Esophagus mucosa (tissue), 1 donor: ENCODE results near the gene GRIN3A. TPM values are rescaled to one million over a fixed set of nuclear protein-coding genes. Genes with fewer than 3 reads are reported as not detected.
"Not testable (repeated sequence)": the region's sequence is repeated elsewhere in the genome, so short reads cannot be mapped to it uniquely, and the experiment has no call there.

Source experiments
- ATAC-seq: fragments of 200-7000 bp; cut with Tn5 transposase; one replicate; pipeline ENCODE4 v1.9.1; 2020
- total RNA-seq: library from RNA; stranded (reverse); gene quantifications from one replicate; pipeline ENCODE4 v1.2.4, GENCODE V29; 2023
- donor health status: DM: yes; HTN: yes; CAD: no.

Gene GRIN3A
- total RNA-seq: not detected

DNA sequence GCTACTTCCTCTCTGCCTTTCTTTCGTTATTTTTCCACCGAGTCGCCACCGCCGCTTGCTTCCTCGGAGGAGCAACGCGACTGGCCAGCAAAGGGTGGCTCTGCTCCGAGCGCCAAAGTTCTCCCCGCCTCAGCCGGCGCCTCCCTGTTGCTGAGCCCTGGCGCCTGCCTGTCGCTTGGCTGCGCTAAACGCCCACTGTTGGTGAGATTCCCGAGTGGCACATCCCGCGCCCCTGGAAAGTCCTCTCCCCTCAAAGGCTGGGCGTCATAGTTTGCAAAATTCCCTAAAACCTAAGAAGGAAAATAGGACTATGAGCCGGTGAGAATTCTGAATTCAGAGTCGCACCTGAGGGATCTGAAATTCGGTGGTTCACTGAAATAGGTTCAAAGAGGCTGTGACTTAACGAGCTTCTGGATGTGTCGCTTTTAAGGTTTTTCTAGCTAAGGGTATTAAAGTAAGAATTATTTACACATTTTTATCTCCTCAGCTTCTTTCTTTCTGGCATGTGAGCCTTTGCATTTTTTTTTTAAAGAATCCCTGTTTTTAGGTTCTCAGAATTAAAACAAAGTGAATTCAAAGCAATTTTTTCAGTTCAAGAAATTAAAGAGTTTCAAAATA, at the start of gene GRIN3A:
TSS of gene GRIN3A (minus strand) at position 82 of the 618 bp plus-strand sequence. CDS start 668 bp downstream, outside the sequence.
- no peak for ATAC-seq

GRCh38 chr9:101787891-101788290, 49.4 kb upstream of the GRIN3A start:
- ATAC-seq: no peak

- ATAC-seq: no peak
Observed at GRCh38 chr9:101778332-101778731, 39.9 kb upstream of the GRIN3A start.

DNA sequence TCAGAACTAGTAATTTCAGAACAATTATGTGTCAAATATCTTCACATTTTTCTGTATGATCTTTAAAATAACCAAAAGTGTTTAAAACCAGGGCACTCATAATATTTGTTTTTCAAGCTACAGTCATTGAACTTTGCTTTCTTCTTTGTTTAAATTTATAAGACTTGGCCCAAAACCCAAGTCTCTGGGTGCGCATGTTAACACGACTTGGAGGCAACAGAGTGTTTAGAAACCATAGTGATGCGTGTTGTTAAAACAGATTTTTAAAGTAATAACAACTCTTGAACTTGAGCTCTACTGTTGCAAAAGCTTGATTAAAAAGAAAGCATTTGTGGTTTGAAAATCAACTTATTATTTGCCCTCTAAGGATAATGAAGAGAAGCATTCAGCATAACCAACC, 26.0 kb upstream of the GRIN3A start:
- no peak for ATAC-seq

DNA sequence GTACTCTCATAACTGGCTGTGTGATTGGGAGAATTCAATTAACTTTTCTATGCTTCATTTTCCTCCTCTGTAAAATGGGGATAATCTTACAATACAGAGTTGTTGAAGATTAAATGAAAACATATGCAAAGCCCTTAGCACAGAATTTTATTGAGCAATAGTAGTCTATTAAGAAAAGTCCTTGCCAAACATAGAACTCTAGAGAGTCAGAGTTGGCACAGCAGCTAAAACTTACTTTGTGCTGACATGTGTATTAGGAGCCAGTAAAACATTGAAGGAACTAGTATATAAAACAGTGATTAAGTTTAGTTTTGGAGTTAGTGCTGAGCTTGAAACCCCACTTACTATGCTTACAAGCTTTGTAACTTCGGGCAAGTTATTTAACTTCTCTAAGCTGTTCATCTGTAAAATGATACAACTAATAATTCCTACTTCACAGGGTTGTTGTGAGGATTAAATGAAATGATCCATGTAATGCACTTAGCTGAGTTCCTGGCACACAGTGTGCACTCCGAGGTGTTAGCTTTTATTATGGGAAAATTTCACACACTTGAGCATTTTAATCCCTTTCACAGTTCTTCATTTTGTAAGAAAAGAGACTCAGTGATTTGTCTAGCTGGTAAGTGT, 20.0 kb upstream of the GRIN3A start:
- no peak for ATAC-seq

GRCh38 chr9:101753716-101754115, 15.3 kb upstream of the GRIN3A start:
- ATAC-seq: no peak

GRCh38 chr9:101751895-101752294, 13.4 kb upstream of the GRIN3A start:
- no peak for ATAC-seq

GRCh38 chr9:101739311-101739710, 864 bp upstream of the GRIN3A start:
- no peak for ATAC-seq

DNA sequence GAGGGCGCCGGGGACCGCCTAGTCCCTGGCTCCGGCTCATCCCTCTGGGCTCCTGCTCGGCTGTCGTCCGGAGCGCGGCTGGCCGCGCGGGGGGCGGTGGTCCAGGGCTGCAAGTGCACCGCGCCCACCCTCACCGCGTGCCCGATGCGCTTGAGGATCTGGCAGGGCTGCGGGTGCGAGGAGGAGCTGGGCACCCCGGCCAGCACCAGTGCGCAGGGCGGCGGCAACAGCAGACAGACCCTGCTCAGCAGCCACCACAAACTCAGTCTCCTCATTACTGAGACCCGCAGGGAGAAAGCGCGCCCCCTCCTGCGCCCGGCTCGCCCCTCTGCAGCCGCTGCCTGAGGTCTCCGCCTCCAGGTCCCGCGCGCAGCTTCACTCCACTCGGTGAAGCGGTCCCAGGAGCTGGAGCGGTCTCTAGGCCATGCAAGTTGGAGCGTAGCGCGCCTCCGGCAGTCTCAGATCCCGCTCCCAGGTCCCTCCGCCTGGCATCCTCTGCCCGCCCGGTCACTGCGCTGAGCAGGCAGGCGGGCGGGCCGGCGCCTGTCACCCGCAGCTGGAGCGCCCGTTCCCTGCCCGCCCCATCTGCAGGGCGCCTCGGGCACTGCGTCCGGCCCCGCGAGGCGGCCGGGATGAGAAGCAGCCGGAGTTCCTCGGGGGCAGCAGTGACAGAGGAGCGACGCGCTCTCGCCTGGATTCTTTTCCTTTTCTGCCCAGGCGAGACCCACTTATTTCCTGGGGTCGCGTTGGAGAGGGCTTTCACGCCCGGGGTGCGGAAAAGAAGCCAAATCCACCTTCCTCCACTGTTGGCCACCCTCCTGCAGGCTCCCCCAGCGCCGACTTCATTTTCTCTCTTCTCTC, 512 bp downstream of the GRIN3A start:
- no peak for ATAC-seq

GRCh38 chr9:101737165-101737704, 1.2 kb downstream of the GRIN3A start:
- ATAC-seq: peak; percentile 18

- ATAC-seq: no peak
Observed at GRCh38 chr9:101736717-101737116, 1.7 kb downstream of the GRIN3A start.

GRCh38 chr9:101731429-101731828, 7.0 kb downstream of the GRIN3A start:
- ATAC-seq: no peak

- ATAC-seq: no peak
Observed at GRCh38 chr9:101727612-101728524, 10.6 kb downstream of the GRIN3A start.

- not testable (repeated sequence) for ATAC-seq
Observed at GRCh38 chr9:101724271-101724670, 14.2 kb downstream of the GRIN3A start.

DNA sequence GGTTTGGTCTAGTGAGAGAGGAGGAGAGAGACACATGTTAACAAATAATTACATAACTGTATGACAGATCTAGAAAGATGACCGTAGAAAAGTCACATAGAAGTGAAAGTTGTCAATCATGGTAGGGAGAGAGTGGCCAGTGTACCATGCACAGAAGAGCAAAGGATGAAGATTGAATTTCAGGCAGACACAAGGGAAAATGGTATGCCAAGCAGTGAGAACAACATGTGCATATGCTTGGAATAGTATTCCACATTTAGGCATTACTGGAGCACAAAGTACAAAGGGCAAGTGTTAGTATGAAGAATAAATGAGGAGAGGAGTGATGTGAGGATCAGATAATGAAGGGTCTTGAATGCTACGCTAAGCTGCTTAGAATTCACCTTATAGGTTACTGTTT, 20.3 kb downstream of the GRIN3A start:
- no peak for ATAC-seq

DNA sequence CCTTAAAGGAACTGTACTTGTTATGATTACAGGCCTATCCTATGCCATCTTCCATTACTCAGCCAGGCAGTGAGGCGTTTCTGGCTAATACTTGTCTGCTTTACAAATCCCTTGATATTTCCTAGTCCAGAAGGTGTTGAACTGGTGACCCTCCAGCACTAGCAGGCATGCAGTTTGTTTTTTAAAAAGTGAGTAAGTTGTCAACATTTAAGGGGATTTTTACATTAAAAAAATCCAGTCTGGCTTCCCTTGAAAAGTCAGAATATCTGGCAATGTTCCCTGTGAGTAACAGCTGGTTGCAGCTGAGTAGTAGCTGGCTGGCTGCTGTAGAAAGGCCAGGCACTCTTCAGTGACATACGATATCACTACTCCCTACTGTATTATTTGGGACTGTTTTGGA, 21.8 kb downstream of the GRIN3A start:
- no peak for ATAC-seq

DNA sequence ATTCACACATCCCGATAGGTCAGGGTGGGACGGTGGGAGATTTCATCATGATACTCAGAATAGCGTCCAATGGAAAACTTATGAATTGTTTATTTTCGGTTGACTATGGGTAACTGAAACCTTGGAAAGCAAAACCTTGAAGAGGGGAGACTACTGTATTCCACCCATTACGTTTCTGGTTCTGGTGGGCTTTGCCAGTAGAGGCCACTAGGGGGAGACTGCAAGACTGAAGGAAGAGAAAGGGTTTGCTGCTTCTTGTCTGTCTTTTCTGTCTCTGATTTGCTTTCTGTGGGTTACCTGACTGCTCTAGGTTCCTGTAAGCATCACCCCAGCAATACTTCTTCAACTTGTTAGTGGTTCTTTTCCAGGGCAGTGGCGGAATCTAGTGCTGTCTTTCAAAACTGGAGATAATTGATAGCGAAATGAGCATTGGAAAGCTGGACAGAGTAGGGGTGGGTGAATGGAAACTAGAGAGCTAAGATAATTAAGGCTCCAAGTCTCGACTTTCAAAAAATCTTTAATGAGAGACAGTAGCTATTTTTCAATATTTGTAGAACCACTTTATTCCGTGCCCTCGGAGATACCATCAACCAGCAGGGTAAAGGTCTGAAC, 27.0 kb downstream of the GRIN3A start:
- no peak for ATAC-seq

- ATAC-seq: no peak
Observed at GRCh38 chr9:101708855-101709254, 29.6 kb downstream of the GRIN3A start.

DNA sequence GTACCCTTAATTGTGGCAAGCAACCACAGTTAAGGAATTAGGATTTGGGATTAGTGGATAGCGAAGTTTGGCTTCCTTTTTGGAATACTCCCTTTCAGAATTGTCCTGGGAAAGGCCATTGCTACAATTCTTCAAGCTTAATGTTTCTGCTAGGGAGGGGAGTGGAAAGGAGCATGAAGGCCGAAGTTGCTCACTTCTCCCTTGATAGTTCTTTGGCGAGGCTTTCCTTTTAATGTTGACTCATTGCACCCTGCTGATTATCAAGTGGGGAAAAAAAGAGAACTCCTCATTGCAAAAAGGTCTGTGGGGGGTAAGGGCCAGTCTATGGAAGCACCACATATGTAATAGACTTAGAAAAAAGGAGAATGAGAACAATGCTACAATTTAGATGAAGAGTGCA, 30.7 kb downstream of the GRIN3A start:
- no peak for ATAC-seq

- no peak for ATAC-seq
Observed at GRCh38 chr9:101706997-101707396, 31.4 kb downstream of the GRIN3A start.

DNA sequence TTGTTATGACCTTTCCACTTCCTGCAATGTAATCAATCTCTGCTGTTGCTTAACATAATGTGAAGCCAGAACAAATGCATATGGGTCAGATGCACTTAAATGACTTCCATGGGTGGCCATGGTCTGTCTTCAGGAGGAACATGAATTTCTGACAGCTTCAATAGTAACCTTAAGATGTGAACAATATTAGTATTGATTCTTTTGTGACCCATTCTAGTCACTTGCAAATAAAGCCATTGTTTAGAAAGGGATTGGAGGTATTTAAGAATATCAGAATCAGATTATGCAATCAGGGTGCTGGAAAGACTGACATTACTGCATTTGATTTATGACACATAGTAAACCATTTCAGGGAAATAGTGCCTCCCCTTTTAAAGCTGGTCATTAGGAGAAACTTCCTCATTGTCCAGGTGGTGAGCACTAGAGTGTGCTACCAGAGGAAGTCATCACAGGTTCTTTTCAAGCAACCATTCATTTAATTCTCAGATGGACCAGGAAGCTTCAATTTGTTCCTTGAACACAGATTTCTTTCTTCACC, 32.1 kb downstream of the GRIN3A start:
- peak; percentile 47 for ATAC-seq
